Measurements from ENCODE around the gene BTBD2.

DNA sequence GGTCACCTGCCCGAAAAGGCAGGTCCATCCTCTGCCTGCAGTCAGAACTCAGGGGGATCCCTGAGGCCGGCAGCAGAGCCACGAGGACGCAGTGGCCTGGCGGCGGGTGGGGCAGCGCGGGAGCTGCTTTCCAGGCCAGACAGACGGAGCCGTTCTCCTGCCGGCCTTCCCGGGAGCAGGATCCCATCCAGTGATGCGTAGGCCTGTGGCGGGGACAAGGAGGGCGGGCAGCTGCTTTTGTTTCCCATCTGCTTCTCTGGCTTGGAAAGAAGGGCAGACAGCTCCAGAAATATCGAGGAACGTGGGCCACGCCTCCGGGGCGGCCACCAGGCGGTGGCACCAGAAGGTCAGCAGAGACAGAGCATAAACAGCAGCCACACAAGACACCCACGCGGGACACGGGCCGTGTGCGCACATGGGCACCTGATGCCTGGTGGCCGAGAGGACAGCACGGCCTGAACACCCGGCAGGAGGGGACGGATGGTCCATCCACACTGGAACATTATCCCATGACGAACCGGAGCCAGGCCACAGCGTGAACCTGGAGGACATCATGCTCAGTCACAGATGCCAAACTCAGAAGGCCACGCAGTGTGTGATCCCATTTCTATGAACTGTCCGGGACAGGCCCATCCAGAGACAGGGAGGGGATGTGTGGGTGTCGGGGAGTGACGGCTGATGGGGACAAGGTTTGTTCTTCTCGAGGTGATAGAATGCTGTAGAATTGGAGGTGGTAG is 49.4 kb upstream of the BTBD2 start:
- TF ChIP-seq GABPA (IDR thresholded peaks at IDR 0.05 in 1 of 2, conservative IDR thresholded peaks at IDR 0.05 in 1 of 2) (no peak), ZBTB33 (IDR thresholded peaks at IDR 0.05) (no peak), CTCF (IDR thresholded peaks at IDR 0.05; ENCODE audit: low read depth, low read length, missing input control) (no peak), YY1 (IDR thresholded peaks at IDR 0.05) (no peak), JUND (IDR thresholded peaks at IDR 0.05) (no peak), MAX (IDR thresholded peaks at IDR 0.05) (no peak), TAF1 (conservative IDR thresholded peaks at IDR 0.05) (no peak), EGR1 (IDR thresholded peaks at IDR 0.05; ENCODE audit: low read depth in 2 of 2) (no peak)

All from liver (tissue), 3 donors.